Measurements from ENCODE around the gene WDR93.

DNA sequence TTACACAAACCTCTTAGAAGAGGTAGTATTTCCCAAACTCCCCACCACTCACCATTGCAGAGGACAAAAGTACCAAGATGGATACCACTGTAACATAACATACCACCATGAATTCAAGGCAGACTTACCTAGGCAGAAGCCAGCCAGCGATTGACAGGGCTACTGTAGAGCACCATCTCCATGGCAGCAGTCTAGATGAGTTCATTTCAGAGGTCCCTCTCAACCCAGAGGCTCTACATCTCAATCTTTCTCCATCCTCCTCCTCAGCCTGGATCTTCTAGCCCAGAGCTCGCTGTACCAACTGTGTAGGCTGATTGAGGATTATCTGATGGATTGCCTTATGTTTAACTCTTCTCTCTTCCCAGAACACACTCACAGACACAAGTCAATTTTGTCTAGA is 9.5 kb upstream of the WDR93 start:
- no peak for TF ChIP-seq EGR1 (IDR thresholded peaks at IDR 0.05)
- TF ChIP-seq, protein P1, sequence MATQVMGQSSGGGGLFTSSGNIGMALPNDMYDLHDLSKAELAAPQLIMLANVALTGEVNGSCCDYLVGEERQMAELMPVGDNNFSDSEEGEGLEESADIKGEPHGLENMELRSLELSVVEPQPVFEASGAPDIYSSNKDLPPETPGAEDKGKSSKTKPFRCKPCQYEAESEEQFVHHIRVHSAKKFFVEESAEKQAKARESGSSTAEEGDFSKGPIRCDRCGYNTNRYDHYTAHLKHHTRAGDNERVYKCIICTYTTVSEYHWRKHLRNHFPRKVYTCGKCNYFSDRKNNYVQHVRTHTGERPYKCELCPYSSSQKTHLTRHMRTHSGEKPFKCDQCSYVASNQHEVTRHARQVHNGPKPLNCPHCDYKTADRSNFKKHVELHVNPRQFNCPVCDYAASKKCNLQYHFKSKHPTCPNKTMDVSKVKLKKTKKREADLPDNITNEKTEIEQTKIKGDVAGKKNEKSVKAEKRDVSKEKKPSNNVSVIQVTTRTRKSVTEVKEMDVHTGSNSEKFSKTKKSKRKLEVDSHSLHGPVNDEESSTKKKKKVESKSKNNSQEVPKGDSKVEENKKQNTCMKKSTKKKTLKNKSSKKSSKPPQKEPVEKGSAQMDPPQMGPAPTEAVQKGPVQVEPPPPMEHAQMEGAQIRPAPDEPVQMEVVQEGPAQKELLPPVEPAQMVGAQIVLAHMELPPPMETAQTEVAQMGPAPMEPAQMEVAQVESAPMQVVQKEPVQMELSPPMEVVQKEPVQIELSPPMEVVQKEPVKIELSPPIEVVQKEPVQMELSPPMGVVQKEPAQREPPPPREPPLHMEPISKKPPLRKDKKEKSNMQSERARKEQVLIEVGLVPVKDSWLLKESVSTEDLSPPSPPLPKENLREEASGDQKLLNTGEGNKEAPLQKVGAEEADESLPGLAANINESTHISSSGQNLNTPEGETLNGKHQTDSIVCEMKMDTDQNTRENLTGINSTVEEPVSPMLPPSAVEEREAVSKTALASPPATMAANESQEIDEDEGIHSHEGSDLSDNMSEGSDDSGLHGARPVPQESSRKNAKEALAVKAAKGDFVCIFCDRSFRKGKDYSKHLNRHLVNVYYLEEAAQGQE (IDR thresholded peaks at IDR 0.05; ENCODE audit: low read depth), result no peak
- TF ChIP-seq EP300 (IDR thresholded peaks at IDR 0.05; ENCODE audit: borderline replicate concordance), result no peak
- TF ChIP-seq FOXM1 (IDR thresholded peaks at IDR 0.05; ENCODE audit: borderline replicate concordance, low read depth), result no peak
- TF ChIP-seq TAF1 (IDR thresholded peaks at IDR 0.05; ENCODE audit: low read depth), result no peak
